Transverse colon (tissue), 4 donors: ENCODE results near the gene KLRC1.

Source experiments
- POLR2A ChIP-seq: fragments of 450-650 bp; IDR thresholded peaks from one replicate; pipeline ENCODE4 v1.6.1; 2016; ENCODE audit warnings: antibody characterized with exemption, mild to moderate bottlenecking, moderate library complexity
- POLR2AphosphoS5 ChIP-seq, 3 donors: sonication (generic); formaldehyde crosslinking; IDR thresholded peaks; one replicate each; pipeline ENCODE4 v1.6.1; 2016; ENCODE audit warnings: antibody characterized with exemption in 3 of 3
- TF ChIP-seq, protein P1 (sequence below), 5 experiments: fragments of 200-600 bp in 3 of 5; fragments of 450-650 bp in 2 of 5; sonication (generic) in 3 of 5; IDR thresholded peaks; 1 replicate in 2 of 5; 2 replicates in 3 of 5; pipeline ENCODE4 v1.5.1; 2016 to 2017; ENCODE audit warnings: antibody characterized with exemption in 5 of 5, inconsistent platforms in 3 of 5, mild to moderate bottlenecking in 2 of 5, moderate library complexity in 1 of 5

- no peak for TF ChIP-seq POLR2A
- TF ChIP-seq, protein P1, sequence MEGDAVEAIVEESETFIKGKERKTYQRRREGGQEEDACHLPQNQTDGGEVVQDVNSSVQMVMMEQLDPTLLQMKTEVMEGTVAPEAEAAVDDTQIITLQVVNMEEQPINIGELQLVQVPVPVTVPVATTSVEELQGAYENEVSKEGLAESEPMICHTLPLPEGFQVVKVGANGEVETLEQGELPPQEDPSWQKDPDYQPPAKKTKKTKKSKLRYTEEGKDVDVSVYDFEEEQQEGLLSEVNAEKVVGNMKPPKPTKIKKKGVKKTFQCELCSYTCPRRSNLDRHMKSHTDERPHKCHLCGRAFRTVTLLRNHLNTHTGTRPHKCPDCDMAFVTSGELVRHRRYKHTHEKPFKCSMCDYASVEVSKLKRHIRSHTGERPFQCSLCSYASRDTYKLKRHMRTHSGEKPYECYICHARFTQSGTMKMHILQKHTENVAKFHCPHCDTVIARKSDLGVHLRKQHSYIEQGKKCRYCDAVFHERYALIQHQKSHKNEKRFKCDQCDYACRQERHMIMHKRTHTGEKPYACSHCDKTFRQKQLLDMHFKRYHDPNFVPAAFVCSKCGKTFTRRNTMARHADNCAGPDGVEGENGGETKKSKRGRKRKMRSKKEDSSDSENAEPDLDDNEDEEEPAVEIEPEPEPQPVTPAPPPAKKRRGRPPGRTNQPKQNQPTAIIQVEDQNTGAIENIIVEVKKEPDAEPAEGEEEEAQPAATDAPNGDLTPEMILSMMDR (IDR thresholded peaks at IDR 0.05) = no peak
- no peak for TF ChIP-seq POLR2AphosphoS5 (IDR thresholded peaks at IDR 0.05)
These were observed 47.9 kb downstream of the KLRC1 start for GRCh38 chr12:10405294-10405693.
